Liver (tissue), 9 donors: ENCODE results near the gene MARS1. TPM values are rescaled to one million over a fixed set of nuclear protein-coding genes. Genes with fewer than 3 reads are reported as not detected.

Experiments
- DNase-seq: peaks from one replicate; pipeline ENCODE4 v3.0.0-alpha.2; 2017; ENCODE audit warnings: low spot score
- H3K27ac ChIP-seq, 2 donors: one replicate each; pipeline ENCODE4 v1.7.0; 2013; ENCODE audit warnings: inconsistent platforms in 2 of 2, low read length in 2 of 2, control low read depth in 1 of 2, low read depth in 1 of 2, mild to moderate bottlenecking in 1 of 2
- H3K27me3 ChIP-seq, 4 donors: one replicate each; pipeline versions ENCODE4 v1.6.1 to v1.7.0; 2013; ENCODE audit warnings: low read length in 3 of 4, inconsistent platforms in 1 of 4, mild to moderate bottlenecking in 1 of 4, moderate library complexity in 1 of 4; ENCODE audit not compliant: control insufficient read depth in 4 of 4, insufficient read depth in 4 of 4
- H3K36me3 ChIP-seq, 4 donors: one replicate each; pipeline versions ENCODE4 v1.6.1 to v1.7.0; 2013; ENCODE audit warnings: low read length in 3 of 4, mild to moderate bottlenecking in 3 of 4, low read depth in 1 of 4, moderate library complexity in 1 of 4; ENCODE audit not compliant: control insufficient read depth in 4 of 4, insufficient read depth in 3 of 4
- H3K4me1 ChIP-seq, 4 donors: one replicate each; pipeline versions ENCODE4 v1.6.1 to v1.7.0; 2013; ENCODE audit warnings: low read length in 3 of 4, mild to moderate bottlenecking in 3 of 4, moderate library complexity in 1 of 4; ENCODE audit not compliant: control insufficient read depth in 4 of 4, insufficient read depth in 4 of 4
- H3K4me3 ChIP-seq, 3 donors: one replicate each; pipeline versions ENCODE4 v1.6.1 to v1.7.0; 2013; ENCODE audit warnings: low read length in 3 of 3, control low read depth in 1 of 3, low read depth in 1 of 3, mild to moderate bottlenecking in 1 of 3
- H3K9ac ChIP-seq, 2 donors: one replicate each; pipeline ENCODE4 v1.7.0; 2013; ENCODE audit warnings: low read length in 2 of 2, mild to moderate bottlenecking in 2 of 2, moderate library complexity in 2 of 2, control low read depth in 1 of 2, low read depth in 1 of 2
- H3K9me3 ChIP-seq, 4 donors: one replicate each; pipeline versions ENCODE4 v1.6.1 to v1.7.0; 2013; ENCODE audit warnings: low read length in 3 of 4; ENCODE audit not compliant: control insufficient read depth in 4 of 4
- EGR1 ChIP-seq, 2 donors: IDR thresholded peaks; 2 replicates each; pipeline ENCODE4 v1.6.1; 2016 to 2018; ENCODE audit warnings: antibody characterized with exemption in 2 of 2, low read depth in 2 of 2
- FOXA1 ChIP-seq: IDR thresholded peaks from 2 replicates; pipeline ENCODE4 v1.6.1; 2016; ENCODE audit warnings: antibody characterized with exemption
- FOXA2 ChIP-seq: IDR thresholded peaks from 2 replicates; pipeline ENCODE4 v1.6.1; 2016; ENCODE audit warnings: antibody characterized with exemption
- GABPA ChIP-seq, 2 donors: IDR thresholded peaks in 1 of 2; conservative IDR thresholded peaks in 1 of 2; 2 replicates each; pipeline ENCODE4 v1.6.1; 2016; ENCODE audit warnings: antibody characterized with exemption in 2 of 2, mild to moderate bottlenecking in 1 of 2, moderate library complexity in 1 of 2
- HNF4A ChIP-seq, 2 donors: conservative IDR thresholded peaks; 2 replicates each; pipeline ENCODE4 v1.6.1; 2016; ENCODE audit warnings: antibody characterized with exemption in 2 of 2, mild to moderate bottlenecking in 2 of 2
- HNF4G ChIP-seq: IDR thresholded peaks from 2 replicates; pipeline ENCODE4 v1.6.1; 2016; ENCODE audit warnings: antibody characterized with exemption
- JUND ChIP-seq, 2 donors: IDR thresholded peaks; 2 replicates each; pipeline ENCODE4 v1.6.1; 2016; ENCODE audit warnings: antibody characterized with exemption in 2 of 2
- NR2F2 ChIP-seq: IDR thresholded peaks from 2 replicates; pipeline ENCODE4 v1.6.1; 2016; ENCODE audit warnings: antibody characterized with exemption
- RAD21 ChIP-seq, 2 donors: IDR thresholded peaks; 2 replicates each; pipeline ENCODE4 v1.6.1; 2016; ENCODE audit warnings: antibody characterized with exemption in 2 of 2, mild to moderate bottlenecking in 2 of 2
- REST ChIP-seq: IDR thresholded peaks from 2 replicates; pipeline ENCODE4 v1.6.1; 2016; ENCODE audit warnings: antibody characterized with exemption, mild to moderate bottlenecking
- RXRA ChIP-seq, 2 donors: IDR thresholded peaks; 2 replicates each; pipeline ENCODE4 v1.6.1; 2017 to 2018; ENCODE audit warnings: antibody characterized with exemption in 2 of 2, mild to moderate bottlenecking in 1 of 2
- SP1 ChIP-seq: IDR thresholded peaks from 2 replicates; pipeline ENCODE4 v1.6.1; 2018; ENCODE audit warnings: antibody characterized with exemption, mild to moderate bottlenecking
- TAF1 ChIP-seq: conservative IDR thresholded peaks from 2 replicates; pipeline ENCODE4 v1.6.1; 2016; ENCODE audit warnings: antibody characterized with exemption, mild to moderate bottlenecking
- YY1 ChIP-seq: IDR thresholded peaks from 2 replicates; pipeline ENCODE4 v1.6.1; 2016; ENCODE audit warnings: antibody characterized with exemption, mild to moderate bottlenecking
- ZBTB33 ChIP-seq: IDR thresholded peaks from 2 replicates; pipeline ENCODE4 v1.6.1; 2016; ENCODE audit warnings: antibody characterized with exemption
- WGBS: extraction: QIAGEN DNeasy Blood & Tissue Kit; methylation state at CpG from one replicate; pipeline ENCODE4 v1.1.7; 2013; 5-methylcytosine and 5-hydroxymethylcytosine counted together
- polyA plus RNA-seq, 2 donors: library from polyadenylated mRNA; stranded (reverse) in 1 of 2; unstranded in 1 of 2; fragments of 200-250 nt in 1 of 2; fragments of >200 nt in 1 of 2; fragmentation: Nextera tagmentation in 1 of 2; extraction: Ambion mirVana in 1 of 2; gene quantifications; one replicate each; pipeline versions ENCODE4 v1.2.1 to v1.2.3, GENCODE V29; 2013 to 2015
- total RNA-seq, 2 donors: library from RNA; depleted of rRNA; stranded (reverse); fragments of >200 nt; gene quantifications; one replicate each; pipeline ENCODE4 v1.2.3, GENCODE V29; 2014
- TF ChIP-seq, protein P1 (sequence below): IDR thresholded peaks from 2 replicates; pipeline ENCODE4 v1.6.1; 2016; ENCODE audit warnings: antibody characterized with exemption
- TF ChIP-seq, protein P2 (sequence below): IDR thresholded peaks from 2 replicates; pipeline ENCODE4 v1.6.1; 2016; ENCODE audit warnings: antibody characterized with exemption
- TF ChIP-seq, protein P3 (sequence below): fragments of 150-350 bp; IDR thresholded peaks from 2 replicates; pipeline ENCODE4 v1.5.1; 2017; ENCODE audit warnings: improper control_type of control experiment, low read depth, low read length; ENCODE audit not compliant: missing input control
- donor health status: healthy.
- donor health status: healthy.
- donor health status: healthy.
- donor health status: healthy.
- donor health status: healthy.

Gene MARS1
- total and polyA plus RNA-seq, 4 donors, result 43.9 to 83.3 (median 56.0) TPM

DNA sequence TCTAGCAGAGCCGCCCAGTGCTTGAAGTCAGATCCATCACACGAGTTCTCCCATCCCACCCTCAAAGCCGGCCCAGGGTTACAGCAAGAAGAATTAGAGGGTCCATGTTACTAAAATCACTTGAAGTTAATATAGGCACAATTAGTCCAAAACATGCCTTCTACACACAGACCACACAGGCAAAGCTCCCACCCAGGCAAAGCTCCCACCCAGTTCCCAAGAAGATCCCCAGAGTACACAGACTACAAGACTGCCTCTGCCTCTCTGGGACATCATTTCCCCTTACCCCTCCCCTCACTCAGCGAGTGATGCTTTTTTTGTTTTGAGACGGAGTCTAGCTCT is 25.0 kb upstream of the MARS1 start:
- TF ChIP-seq, protein P1, sequence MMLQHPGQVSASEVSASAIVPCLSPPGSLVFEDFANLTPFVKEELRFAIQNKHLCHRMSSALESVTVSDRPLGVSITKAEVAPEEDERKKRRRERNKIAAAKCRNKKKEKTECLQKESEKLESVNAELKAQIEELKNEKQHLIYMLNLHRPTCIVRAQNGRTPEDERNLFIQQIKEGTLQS, result no peak
- no peak for TF ChIP-seq REST
- TF ChIP-seq ZBTB33, result no peak
- TF ChIP-seq HNF4A (conservative IDR thresholded peaks at IDR 0.05), result no peak
- no peak for TF ChIP-seq FOXA1
- no peaks in the 10 kb centered on the region for H3K9me3 ChIP-seq
- H3K27me3 ChIP-seq, result no peaks in the 10 kb centered on the region
- no peak overlapping the region for H3K4me3 ChIP-seq
- no peak overlapping the region for H3K9ac ChIP-seq
- H3K36me3 ChIP-seq, result no peaks in the 10 kb centered on the region
- no peak for DNase-seq
- WGBS, result 29% methylated on average over 5 of the region's 5 CpGs
- peaks cover 7 to 30% (median 20%) of the 10 kb centered on the region in 4 donors for H3K4me1 ChIP-seq
- no peak overlapping the region for H3K27ac ChIP-seq

- H3K4me3 ChIP-seq, result no peak overlapping the region
- H3K4me1 ChIP-seq, result peaks cover 7 to 27% (median 17%) of the 10 kb centered on the region in 4 donors
- H3K36me3 ChIP-seq, result no peaks in the 10 kb centered on the region
- no peak overlapping the region for H3K9ac ChIP-seq
- no peak overlapping the region for H3K27ac ChIP-seq
- WGBS, result 94% methylated on average over 12 of the region's 12 CpGs
- H3K9me3 ChIP-seq, result no peaks in the 10 kb centered on the region
- H3K27me3 ChIP-seq, result no peaks in the 10 kb centered on the region
- no peak for DNase-seq
- TF ChIP-seq, protein P1, result no peak
- TF ChIP-seq ZBTB33, result no peak
- TF ChIP-seq SP1, result no peak
- TF ChIP-seq FOXA1, result no peak
- TF ChIP-seq, protein P2, sequence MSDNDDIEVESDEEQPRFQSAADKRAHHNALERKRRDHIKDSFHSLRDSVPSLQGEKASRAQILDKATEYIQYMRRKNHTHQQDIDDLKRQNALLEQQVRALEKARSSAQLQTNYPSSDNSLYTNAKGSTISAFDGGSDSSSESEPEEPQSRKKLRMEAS, result no peak
- no peak for TF ChIP-seq HNF4G
- no peak for TF ChIP-seq NR2F2
- TF ChIP-seq, protein P3, sequence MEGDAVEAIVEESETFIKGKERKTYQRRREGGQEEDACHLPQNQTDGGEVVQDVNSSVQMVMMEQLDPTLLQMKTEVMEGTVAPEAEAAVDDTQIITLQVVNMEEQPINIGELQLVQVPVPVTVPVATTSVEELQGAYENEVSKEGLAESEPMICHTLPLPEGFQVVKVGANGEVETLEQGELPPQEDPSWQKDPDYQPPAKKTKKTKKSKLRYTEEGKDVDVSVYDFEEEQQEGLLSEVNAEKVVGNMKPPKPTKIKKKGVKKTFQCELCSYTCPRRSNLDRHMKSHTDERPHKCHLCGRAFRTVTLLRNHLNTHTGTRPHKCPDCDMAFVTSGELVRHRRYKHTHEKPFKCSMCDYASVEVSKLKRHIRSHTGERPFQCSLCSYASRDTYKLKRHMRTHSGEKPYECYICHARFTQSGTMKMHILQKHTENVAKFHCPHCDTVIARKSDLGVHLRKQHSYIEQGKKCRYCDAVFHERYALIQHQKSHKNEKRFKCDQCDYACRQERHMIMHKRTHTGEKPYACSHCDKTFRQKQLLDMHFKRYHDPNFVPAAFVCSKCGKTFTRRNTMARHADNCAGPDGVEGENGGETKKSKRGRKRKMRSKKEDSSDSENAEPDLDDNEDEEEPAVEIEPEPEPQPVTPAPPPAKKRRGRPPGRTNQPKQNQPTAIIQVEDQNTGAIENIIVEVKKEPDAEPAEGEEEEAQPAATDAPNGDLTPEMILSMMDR, result no peak
- no peak for TF ChIP-seq REST
- TF ChIP-seq HNF4A (conservative IDR thresholded peaks at IDR 0.05), result no peak
- TF ChIP-seq YY1, result no peak
- TF ChIP-seq FOXA2, result no peak
- TF ChIP-seq JUND (IDR thresholded peaks at IDR 0.05), result no peak
- TF ChIP-seq TAF1, result no peak
- TF ChIP-seq RXRA (IDR thresholded peaks at IDR 0.05), result no peak
- TF ChIP-seq EGR1 (IDR thresholded peaks at IDR 0.05; ENCODE audit: low read depth in 2 of 2), result no peak
- TF ChIP-seq GABPA (IDR thresholded peaks at IDR 0.05 in 1 of 2, conservative IDR thresholded peaks at IDR 0.05 in 1 of 2), result no peak
- no peak for TF ChIP-seq RAD21 (IDR thresholded peaks at IDR 0.05)
Measured at GRCh38 chr12:57464569-57464968, 23.3 kb upstream of the MARS1 start.
